DMS53 treated with DMSO at 0.1 percent for 48 hours (cell line): ENCODE results near the gene MAN1A1.
"Not testable (repeated sequence)": the region's sequence is repeated elsewhere in the genome, so short reads cannot be mapped to it uniquely, and the experiment has no call there.

Experiments used
- DNase-seq: peaks from one replicate; lab custom pipeline; 2025; ENCODE audit not compliant: unreplicated experiment; lab: John Stamatoyannopoulos, UW

The MAN1A1 gene

GRCh38 chr6:119307056-119307455 is 42.5 kb downstream of the MAN1A1 start:
- DNase-seq, result no peak

GRCh38 chr6:119306396-119306968 is 43.1 kb downstream of the MAN1A1 start:
- DNase-seq, result no peak

GRCh38 chr6:119303164-119303887 is 46.2 kb downstream of the MAN1A1 start:
- no peak for DNase-seq

GRCh38 chr6:119301429-119301828 is 48.1 kb downstream of the MAN1A1 start:
- no peak for DNase-seq

- DNase-seq, result no peak
Observed at GRCh38 chr6:119299694-119300093, 49.9 kb downstream of the MAN1A1 start.

DNA sequence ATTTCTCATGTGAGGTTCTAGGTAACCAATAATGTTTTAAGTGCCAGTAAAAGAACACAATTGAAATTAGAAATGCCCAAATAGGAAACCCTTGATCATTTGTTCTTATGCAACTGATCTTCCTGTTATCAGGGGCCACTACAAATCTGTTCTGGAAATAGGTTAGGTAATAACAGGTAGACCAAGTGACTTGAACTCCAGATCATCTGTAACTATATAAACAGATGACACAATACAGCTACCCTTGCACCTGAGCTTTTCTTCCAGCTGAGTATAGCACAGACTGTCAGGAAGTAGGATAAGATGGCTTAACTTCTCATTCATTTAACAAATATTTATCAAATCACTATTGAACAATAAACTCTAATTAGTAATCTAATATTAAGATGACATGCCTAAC is 52.5 kb downstream of the MAN1A1 start:
- peak; percentile 16 for DNase-seq

- DNase-seq, result no peak
Observed at GRCh38 chr6:119296036-119297035, 53.2 kb downstream of the MAN1A1 start.

DNA sequence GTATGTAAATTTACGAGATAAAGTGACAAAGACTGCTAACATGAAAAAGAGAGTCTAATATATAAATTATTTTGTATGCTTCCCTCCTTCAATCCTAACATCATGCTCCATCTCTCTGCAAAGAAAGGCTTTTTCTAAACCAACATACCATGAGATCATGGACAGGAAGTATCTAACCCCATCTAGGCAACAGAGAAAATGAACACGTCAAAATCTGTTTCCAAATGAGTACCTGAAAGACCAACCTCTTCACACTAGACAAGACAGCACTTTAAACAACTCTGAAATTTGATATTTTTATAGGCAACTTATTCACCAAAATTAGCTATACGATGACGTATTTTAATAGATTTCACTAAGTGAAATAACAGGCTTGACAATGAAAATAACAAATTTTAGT is 54.6 kb downstream of the MAN1A1 start:
- DNase-seq, result no peak

- not testable (repeated sequence) for DNase-seq
Observed at GRCh38 chr6:119291060-119291459, 58.5 kb downstream of the MAN1A1 start.

GRCh38 chr6:119290306-119290705 is 59.3 kb downstream of the MAN1A1 start:
- no peak for DNase-seq

GRCh38 chr6:119289651-119290050 is 59.9 kb downstream of the MAN1A1 start:
- no peak for DNase-seq

- no peak for DNase-seq
Observed at GRCh38 chr6:119285908-119286625, 63.5 kb downstream of the MAN1A1 start.

DNA sequence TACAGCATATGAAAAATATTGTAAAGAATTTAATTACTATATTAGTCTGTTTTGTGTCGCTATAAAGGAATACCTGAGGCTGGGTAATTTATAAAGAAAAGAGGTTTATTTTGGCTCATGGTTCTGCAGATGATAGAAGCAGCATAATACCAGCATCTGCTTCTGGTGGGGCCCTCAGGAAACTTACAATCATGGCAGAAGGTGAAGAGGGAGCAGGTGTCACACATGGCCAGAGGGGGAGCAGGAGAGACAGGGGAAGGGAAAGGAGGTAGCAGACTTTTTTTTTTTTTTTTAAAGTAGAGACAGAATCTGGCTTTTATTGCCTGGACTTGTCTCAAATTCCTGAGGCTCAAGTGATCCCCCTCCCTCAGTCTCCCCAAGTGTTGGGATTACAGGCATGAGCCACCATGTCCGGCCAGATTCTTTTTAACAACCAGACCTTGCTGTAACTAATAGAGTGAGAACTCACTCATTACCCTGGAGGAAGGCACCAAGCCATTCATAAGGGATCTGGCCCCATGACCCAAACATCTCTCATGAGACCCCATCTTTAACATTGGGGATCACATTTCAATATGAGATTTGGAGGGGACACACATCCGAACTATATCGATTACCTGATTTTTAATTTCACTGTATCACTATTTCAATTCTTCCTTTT is 64.6 kb downstream of the MAN1A1 start:
- no peak for DNase-seq

DNA sequence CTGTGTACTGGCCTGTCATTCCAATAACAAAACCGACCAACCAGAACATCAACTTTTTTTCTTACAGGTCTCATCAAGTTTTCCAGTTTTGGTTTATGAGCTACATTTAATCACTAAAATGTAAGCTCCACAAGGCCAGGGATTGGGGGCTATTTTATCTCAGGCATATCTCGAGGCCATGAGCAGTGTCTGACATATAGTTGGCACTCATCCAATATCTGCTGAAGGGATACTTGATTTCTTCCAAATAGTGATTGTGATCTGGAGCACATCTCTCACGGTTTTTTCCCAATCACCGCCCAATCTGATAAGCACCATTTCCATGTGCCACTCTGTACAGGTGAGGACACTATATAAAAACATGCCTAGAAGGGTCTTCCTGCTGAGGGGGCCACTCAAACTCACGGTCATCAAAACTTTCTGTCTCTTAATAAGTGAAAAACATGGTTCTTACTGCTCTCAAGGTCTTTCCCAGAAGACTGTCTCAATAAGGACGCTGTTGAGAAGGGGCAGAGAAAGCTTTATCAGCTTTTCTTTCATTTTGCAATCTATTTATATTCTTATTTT is 65.5 kb downstream of the MAN1A1 start:
- no peak for DNase-seq

DNA sequence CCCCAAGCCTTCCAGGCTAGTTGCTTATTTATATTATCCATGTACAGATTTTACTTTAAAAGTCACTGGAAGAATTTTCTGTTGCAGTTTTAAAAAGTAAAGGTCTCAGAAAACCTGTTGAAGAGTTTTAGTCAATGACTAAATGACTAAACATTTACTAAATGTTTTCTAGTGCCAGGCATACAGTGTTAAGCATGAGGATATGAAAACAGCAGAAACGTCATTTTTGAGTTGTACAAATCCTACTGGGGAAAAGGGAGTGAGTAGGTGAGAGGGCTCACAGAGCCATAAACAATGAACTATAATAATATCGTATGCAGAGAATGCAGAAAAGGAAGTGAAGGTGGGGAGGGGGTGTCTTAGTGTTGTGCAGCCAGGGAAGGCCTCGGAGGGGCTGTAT is 66.3 kb downstream of the MAN1A1 start:
- DNase-seq, result no peak

- DNase-seq, result no peak
Observed at GRCh38 chr6:119280668-119281067, 68.9 kb downstream of the MAN1A1 start.

DNA sequence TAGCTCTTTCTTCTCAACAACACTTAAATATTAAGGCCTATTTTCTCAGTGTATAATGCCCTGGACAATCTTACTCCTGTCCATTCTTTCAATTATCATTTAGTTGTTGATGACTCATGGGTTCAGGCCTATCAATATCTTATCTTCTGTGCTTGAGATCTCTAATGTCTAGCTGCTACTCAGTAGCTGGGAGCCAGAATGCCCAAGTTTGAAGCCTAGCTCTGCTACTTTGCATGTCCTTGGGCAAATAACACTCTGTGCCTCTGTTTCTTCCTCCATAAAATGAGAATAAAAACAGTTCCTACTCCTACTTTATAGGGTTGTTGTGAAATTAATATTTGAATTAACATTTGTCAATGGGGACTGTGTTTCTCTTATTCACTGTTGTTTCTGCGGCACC is 69.5 kb downstream of the MAN1A1 start:
- no peak for DNase-seq

GRCh38 chr6:119278625-119279024 is 70.9 kb downstream of the MAN1A1 start:
- no peak for DNase-seq

DNA sequence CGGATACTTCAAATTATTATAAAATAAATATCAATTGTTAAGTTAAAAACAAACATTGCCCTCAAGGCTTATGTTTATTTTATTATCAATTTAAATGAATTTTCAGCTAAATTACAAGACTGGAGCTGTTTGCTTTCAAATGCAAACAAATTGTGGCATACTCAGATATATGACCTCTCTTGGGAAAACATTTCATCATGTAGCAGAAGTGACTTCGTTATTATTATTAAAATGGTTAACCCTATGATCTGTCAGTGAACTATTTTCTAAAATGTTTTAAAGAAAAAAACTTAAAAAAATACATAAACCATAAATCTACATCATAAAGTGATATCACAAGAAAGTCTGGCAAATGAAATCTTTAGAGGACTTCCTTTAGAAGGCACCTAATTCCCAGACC is 72.5 kb downstream of the MAN1A1 start:
- DNase-seq, result no peak

- no peak for DNase-seq
Observed at GRCh38 chr6:119276211-119276610, 73.3 kb downstream of the MAN1A1 start.
